ENCODE data around the gene BEST2.
A peak's percentile ranks its signal among the peaks of the same experiment; 100 is the strongest.

Gene BEST2

DNA sequence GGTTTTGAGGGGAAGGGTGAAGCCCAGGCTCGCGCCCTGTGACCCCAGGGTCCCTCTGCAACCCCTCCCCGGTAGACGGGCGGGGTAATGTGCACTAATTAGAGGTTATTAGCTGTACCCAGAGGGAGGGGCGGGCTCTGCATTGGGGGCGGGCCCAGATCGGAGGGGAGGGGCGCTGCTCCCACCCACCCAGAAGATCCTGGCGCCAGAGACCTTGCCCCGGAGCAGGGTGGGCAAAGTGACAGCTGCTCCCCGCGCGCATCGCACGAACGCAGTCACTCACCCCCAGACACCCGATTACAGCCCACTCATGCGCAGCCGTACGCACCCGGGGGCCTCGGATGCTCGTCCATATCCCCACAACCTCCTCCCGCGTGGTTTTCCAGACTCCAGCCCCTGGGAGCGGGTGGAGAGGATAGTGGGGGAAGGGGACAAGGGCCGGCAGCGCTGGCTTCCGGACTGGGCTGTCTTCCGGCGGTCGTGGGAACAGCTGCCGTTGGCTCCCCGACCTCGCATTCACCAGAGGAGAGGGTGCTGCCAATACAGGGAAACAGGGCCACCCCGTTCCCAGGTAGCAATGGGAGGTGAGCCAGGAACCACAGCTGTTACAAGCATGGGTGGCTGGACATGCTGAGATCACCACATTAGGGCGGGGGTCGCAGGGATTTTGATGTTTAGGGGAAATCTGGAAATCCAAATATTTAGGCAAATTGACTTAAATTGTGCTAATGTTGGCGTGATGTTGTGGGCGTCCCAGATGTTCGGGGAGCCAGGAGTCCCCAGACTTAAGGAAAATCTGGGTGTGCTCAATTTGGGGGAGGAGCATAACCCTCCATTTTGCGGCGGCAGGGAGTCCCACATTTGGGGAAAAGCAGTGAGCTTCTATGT lies 26.7 kb downstream of the BEST2 start:
- Histone ChIP-seq H3K36me3 (ENCODE audit: control insufficient read depth, insufficient read depth, low read length) (no peaks in the 10 kb centered on the region), H3K27ac (ENCODE audit: low read depth, low read length) (peak overlapping the region; percentile 97), H3K4me1 (ENCODE audit: control insufficient read depth, insufficient read depth, low read length) (peaks cover 20% of the 10 kb centered on the region), H3K9ac (ENCODE audit: low read length) (peak overlapping the region; percentile 57), H3K4me3 (ENCODE audit: low read length) (peak overlapping the region; percentile 76), H3K27me3 (ENCODE audit: control insufficient read depth, insufficient read depth, low read length) (no peaks in the 10 kb centered on the region)

DNA sequence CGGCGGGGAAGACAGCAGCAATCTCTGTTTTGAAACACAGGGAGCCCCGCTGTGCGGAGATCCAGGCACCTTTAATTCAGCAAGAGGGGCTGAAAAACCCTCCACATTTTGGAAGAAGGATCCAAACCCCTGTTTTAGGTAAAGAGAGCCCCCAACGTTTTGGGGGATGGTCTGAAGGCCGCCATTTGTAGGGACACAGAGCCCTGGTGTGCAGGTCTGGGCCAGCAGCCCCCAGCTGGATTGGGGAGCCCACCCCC lies 27.2 kb downstream of the BEST2 start:
- Histone ChIP-seq H3K4me1 (ENCODE audit: control insufficient read depth, insufficient read depth, low read length) (peaks cover 25% of the 10 kb centered on the region), H3K27ac (ENCODE audit: low read depth, low read length) (peak overlapping the region; percentile 97), H3K36me3 (ENCODE audit: control insufficient read depth, insufficient read depth, low read length) (no peaks in the 10 kb centered on the region), H3K9ac (ENCODE audit: low read length) (no peak overlapping the region), H3K4me3 (ENCODE audit: low read length) (peak overlapping the region; percentile 76), H3K27me3 (ENCODE audit: control insufficient read depth, insufficient read depth, low read length) (no peaks in the 10 kb centered on the region)

DNA sequence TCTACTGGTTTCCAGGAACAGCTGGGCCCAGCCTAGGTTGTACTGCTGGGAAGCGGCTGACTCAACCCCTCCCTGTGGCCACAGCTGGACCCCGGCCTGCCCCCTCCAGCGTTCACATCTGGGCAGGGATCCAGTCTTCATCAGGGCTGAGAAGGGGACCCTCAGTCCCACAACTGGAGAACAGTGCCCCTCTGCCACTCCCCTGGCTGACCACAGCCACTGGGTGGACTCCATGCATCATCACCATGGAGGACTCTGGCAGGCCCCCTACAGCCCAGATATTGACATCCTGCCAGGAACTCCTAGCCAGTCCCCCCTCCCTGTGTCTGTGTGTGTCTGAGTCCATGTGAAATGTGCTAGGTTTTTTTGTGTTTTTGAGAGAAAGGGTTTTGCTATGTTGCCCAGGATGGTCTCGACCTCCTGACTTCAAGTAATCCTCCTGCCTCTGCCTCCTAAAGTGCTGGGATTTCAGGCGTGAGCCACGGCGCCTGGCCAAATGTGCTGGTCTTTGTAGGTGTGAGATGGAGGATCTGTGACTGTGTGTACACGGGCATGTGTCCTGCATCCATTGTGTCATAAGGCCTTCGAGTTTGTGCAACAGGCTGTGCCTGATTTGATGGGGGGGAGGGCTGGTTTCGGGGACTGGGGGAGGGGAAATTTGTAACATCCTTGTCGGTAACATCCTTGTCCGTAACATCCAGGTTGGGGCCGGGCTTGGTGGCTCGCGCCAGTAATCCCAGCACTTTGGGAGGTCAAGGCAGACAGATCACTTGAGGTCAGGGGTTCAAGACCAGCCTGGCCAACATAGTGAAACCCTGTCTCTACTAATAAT lies 27.8 kb downstream of the BEST2 start:
- H3K4me3 ChIP-seq (ENCODE audit: low read length) = peak overlapping the region; percentile 76
- H3K9ac ChIP-seq (ENCODE audit: low read length) = no peak overlapping the region
- H3K4me1 ChIP-seq (ENCODE audit: control insufficient read depth, insufficient read depth, low read length) = peaks cover 25% of the 10 kb centered on the region
- H3K27ac ChIP-seq (ENCODE audit: low read depth, low read length) = peak overlapping the region; percentile 97
- H3K27me3 ChIP-seq (ENCODE audit: control insufficient read depth, insufficient read depth, low read length) = no peaks in the 10 kb centered on the region
- no peaks in the 10 kb centered on the region for H3K36me3 ChIP-seq (ENCODE audit: control insufficient read depth, insufficient read depth, low read length)

DNA sequence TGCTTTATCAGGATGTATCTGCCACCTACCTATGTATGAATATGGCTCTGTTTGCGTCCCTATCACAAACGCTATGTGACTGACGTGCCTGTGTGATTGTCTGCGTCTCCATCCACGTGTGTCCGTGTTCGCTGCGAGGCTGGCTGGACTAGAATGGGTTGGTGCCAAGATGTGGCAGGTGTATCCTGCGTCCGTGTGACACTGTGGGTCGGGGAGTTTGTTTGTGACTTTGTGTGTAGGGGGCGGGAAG lies 30.5 kb downstream of the BEST2 start:
- Histone ChIP-seq H3K4me3 (ENCODE audit: low read length) (peak overlapping the region; percentile 78), H3K27me3 (ENCODE audit: control insufficient read depth, insufficient read depth, low read length) (no peaks in the 10 kb centered on the region), H3K27ac (ENCODE audit: low read depth, low read length) (peak overlapping the region; percentile 99), H3K36me3 (ENCODE audit: control insufficient read depth, insufficient read depth, low read length) (no peaks in the 10 kb centered on the region), H3K9ac (ENCODE audit: low read length) (peak overlapping the region; percentile 93), H3K4me1 (ENCODE audit: control insufficient read depth, insufficient read depth, low read length) (peaks cover 20% of the 10 kb centered on the region)

DNA sequence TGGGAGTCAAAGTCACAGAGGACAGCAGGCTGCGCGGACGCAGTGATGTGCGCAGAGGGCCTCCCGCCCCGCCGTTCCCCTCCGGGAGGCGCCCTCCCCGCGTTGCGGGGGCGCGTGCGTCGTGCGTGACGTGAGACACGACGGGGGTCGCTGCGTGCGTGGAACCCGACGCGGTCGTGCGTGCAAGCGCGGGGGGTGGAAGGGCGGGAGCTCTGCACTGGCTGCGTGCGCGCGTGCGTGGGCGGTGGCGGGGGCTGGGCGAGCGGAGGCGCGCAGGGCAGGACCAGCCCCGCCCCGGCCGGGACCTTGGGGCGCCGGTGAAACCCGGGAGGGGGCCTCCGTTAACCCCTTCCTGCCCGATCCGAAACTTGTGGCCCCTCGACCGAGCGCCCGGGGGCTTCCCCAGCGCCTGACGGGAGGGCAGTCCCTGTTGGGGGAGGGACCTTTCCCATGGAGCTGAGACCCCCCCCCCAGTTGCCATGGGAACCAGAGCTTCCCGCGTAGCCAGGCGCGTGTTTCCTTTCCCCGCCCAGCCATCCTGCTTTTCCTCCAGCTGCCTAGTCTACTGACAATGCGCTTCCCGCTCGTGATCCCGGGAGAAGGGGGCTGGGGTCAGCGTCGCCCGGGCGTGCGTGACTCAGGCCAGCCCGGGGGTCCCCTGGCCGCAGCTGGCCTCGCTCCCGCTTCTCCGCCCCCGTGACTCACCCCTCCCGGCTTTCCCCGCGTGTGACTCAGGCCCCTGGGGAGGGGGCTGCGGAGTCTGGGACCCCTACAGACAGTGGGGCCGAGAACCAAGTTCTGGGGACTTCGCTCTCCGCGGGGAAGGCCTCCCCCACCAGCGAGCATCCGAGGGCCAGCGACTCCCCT lies 31.1 kb downstream of the BEST2 start:
- Histone ChIP-seq H3K4me3 (ENCODE audit: low read length) (peak overlapping the region; percentile 78), H3K27ac (ENCODE audit: low read depth, low read length) (peak overlapping the region; percentile 99), H3K27me3 (ENCODE audit: control insufficient read depth, insufficient read depth, low read length) (no peaks in the 10 kb centered on the region), H3K9ac (ENCODE audit: low read length) (peak overlapping the region; percentile 93), H3K4me1 (ENCODE audit: control insufficient read depth, insufficient read depth, low read length) (peaks cover 20% of the 10 kb centered on the region), H3K36me3 (ENCODE audit: control insufficient read depth, insufficient read depth, low read length) (no peaks in the 10 kb centered on the region)

DNA sequence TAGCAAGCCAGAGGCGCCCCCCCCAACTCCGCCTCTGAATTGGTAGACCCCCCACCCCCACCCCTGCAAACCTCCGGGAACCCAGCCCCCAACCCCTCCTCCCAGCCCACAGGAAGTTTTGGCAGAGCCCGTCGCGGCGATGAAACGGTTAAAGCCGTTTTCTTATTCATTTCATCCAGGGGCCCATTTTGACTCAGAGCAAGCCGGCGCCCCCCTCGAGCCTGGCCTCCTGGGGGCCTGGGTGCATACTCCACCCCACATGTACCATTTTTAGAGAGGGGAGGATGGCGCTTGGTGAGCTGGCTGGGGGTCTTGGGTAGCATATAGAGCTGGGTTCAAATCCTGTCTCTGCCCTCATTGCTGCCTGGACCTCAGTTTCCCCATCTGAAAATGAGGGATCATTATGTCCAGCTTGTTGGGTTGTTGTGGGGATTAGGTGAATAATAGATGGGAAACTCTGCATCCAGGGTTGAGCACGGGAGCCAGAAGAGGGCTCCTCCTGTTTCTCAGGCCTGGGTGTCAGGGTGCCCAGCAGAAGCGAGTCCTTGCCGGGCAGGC lies 31.8 kb downstream of the BEST2 start:
- peaks cover 25% of the 10 kb centered on the region for H3K4me1 ChIP-seq (ENCODE audit: control insufficient read depth, insufficient read depth, low read length)
- H3K4me3 ChIP-seq (ENCODE audit: low read length) = peak overlapping the region; percentile 43
- no peak overlapping the region for H3K9ac ChIP-seq (ENCODE audit: low read length)
- no peaks in the 10 kb centered on the region for H3K36me3 ChIP-seq (ENCODE audit: control insufficient read depth, insufficient read depth, low read length)
- peak overlapping the region; percentile 99 for H3K27ac ChIP-seq (ENCODE audit: low read depth, low read length)
- H3K27me3 ChIP-seq (ENCODE audit: control insufficient read depth, insufficient read depth, low read length) = no peaks in the 10 kb centered on the region

DNA sequence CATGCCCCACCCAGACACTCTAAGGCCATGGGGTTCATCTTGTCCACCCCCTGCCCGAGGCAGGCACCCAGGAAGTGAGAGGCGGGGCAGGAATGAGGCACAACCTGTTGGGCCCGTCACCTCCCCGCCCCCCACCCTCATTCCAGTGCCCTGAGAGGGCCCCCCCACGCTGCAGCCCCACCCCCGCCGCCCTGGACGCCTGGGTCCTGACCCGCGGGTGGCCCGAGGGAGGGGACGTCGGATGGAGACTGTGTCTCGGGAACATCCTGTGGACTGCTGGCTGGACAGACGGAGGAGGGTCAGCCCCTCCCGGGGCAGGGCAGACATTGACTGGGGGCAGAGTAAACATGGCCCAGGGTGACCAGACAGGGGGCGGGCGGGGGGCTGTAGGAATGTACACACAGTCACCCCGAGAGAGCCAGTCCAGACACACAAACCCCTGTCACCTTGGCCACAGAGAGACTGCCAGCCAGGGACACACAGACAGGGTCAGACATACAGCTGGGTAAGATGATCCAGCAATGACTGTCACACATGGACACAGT lies 32.3 kb downstream of the BEST2 start:
- H3K4me3 ChIP-seq (ENCODE audit: low read length) = peak overlapping the region; percentile 43
- H3K27ac ChIP-seq (ENCODE audit: low read depth, low read length) = peak overlapping the region; percentile 99
- H3K27me3 ChIP-seq (ENCODE audit: control insufficient read depth, insufficient read depth, low read length) = no peaks in the 10 kb centered on the region
- H3K9ac ChIP-seq (ENCODE audit: low read length) = peak overlapping the region; percentile 0
- H3K4me1 ChIP-seq (ENCODE audit: control insufficient read depth, insufficient read depth, low read length) = peaks cover 25% of the 10 kb centered on the region
- no peaks in the 10 kb centered on the region for H3K36me3 ChIP-seq (ENCODE audit: control insufficient read depth, insufficient read depth, low read length)

DNA sequence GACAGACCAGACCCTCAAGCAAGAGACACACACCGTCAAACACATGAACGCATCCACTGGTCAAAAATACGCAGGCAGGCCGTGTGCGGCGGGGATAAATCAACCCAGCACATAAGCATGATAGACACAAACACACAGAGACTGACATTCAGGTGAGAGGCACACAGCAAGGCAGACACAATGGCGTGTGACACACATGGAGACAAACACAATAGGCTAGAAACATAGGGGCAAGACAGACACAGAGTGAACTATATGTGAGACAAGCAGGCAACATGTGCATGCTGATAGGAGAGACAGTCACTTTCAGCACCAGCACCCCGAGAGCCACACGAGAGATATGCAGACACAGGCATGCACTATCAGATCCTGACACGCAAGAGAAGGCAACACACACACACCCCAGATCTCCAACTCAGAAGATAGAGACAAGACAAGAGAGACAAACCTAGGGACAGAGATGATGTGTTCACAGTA lies 32.8 kb downstream of the BEST2 start:
- Histone ChIP-seq H3K27ac (ENCODE audit: low read depth, low read length) (peak overlapping the region; percentile 99), H3K9ac (ENCODE audit: low read length) (peak overlapping the region; percentile 0), H3K4me3 (ENCODE audit: low read length) (no peak overlapping the region), H3K4me1 (ENCODE audit: control insufficient read depth, insufficient read depth, low read length) (peaks cover 25% of the 10 kb centered on the region), H3K27me3 (ENCODE audit: control insufficient read depth, insufficient read depth, low read length) (no peaks in the 10 kb centered on the region), H3K36me3 (ENCODE audit: control insufficient read depth, insufficient read depth, low read length) (no peaks in the 10 kb centered on the region)

DNA sequence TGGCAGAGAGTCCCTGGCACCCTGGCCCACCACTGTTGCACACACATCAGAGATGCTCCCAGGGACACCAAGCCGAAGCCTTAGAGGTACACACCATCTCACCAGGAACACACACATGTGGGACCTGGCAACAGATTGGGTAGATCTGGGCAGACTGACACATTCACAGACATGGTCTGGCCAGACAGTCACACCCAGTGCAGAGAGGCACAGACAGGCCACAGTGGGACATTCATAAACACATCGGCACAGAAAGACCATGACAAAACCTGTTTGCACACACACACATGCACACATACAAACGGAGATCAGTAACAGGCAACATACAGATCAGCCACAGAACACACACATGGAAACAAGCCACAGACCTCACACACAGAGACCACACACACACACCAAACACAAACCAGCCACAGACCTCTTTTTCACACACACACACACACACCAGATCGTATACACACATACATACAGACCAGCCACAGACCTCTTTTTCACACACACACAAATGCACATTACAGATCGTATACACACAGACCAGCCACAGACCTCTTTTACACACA lies 33.4 kb downstream of the BEST2 start:
- Histone ChIP-seq H3K27me3 (ENCODE audit: control insufficient read depth, insufficient read depth, low read length) (no peaks in the 10 kb centered on the region), H3K4me1 (ENCODE audit: control insufficient read depth, insufficient read depth, low read length) (peaks cover 25% of the 10 kb centered on the region), H3K36me3 (ENCODE audit: control insufficient read depth, insufficient read depth, low read length) (no peaks in the 10 kb centered on the region), H3K27ac (ENCODE audit: low read depth, low read length) (peak overlapping the region; percentile 41), H3K9ac (ENCODE audit: low read length) (no peak overlapping the region), H3K4me3 (ENCODE audit: low read length) (no peak overlapping the region)

DNA sequence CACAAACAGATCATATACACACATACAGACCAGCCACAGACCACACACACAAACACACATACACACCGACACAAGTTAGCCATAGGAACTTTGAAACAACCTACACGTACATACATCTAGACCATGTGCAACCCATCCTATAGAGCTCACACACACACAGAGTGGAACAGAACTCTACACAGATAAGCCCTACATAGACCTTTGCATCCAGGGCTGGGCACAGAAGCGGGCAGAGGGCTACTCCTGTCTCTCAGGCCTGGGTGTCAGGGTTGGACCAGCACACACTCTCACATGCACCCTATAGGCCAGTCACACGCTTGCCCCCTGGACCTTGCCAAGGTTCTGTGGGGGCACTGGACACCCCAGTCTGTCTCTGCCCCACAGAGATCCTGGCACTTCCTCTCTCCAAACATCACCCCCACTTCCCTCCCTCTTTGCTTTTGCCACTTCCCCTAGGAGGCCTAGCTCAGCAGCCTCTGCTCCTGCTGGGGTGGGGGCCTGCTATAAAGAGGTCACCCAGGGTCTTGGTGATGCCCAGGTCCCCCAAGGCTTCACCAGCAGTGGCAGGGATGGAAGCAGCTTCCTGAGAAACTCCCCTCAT lies 33.9 kb downstream of the BEST2 start:
- H3K9ac ChIP-seq (ENCODE audit: low read length) = no peak overlapping the region
- no peaks in the 10 kb centered on the region for H3K36me3 ChIP-seq (ENCODE audit: control insufficient read depth, insufficient read depth, low read length)
- peaks cover 28% of the 10 kb centered on the region for H3K4me1 ChIP-seq (ENCODE audit: control insufficient read depth, insufficient read depth, low read length)
- no peak overlapping the region for H3K4me3 ChIP-seq (ENCODE audit: low read length)
- no peaks in the 10 kb centered on the region for H3K27me3 ChIP-seq (ENCODE audit: control insufficient read depth, insufficient read depth, low read length)
- peak overlapping the region; percentile 72 for H3K27ac ChIP-seq (ENCODE audit: low read depth, low read length)

DNA sequence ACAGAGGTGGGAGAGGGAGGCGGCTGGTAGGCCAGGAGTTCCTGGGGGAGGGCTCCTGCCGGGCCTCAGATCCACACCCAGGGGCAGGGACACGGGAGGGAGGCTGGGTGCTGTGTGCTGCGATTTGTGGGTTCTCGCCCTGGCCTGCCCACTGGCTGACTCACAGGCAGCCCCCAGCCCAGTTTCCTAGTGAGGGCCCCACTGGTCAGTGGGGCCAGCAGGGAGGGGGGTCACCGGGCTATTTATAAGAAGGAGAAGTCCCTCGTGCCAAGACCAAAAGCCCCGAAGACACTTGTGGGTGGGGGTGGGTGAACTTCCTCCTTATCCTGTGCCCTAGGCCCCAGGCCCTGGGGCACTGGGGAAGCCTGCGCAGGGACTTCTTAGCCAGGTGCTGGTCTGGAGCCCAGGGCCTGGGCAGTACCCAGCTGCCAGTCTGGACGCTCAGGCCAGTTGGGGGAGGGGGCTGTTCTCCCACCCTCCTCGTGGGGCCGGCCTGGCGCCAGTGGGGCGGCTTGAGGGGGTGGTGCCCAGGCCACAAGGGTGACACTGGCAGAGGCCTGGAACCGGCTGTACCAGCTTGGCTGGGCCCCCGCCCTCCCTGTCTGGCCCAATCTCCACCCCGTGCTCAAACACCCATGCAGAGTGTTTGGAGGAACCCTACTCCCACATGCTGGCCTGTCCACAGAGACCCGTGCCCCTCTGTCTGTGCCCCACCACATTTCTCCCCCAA lies 34.7 kb downstream of the BEST2 start:
- peaks cover 33% of the 10 kb centered on the region for H3K4me1 ChIP-seq (ENCODE audit: control insufficient read depth, insufficient read depth, low read length)
- H3K27me3 ChIP-seq (ENCODE audit: control insufficient read depth, insufficient read depth, low read length) = no peaks in the 10 kb centered on the region
- H3K9ac ChIP-seq (ENCODE audit: low read length) = no peak overlapping the region
- H3K4me3 ChIP-seq (ENCODE audit: low read length) = no peak overlapping the region
- H3K36me3 ChIP-seq (ENCODE audit: control insufficient read depth, insufficient read depth, low read length) = no peaks in the 10 kb centered on the region
- peak overlapping the region; percentile 72 for H3K27ac ChIP-seq (ENCODE audit: low read depth, low read length)
